ENCODE data around the gene PEX5. TPM values are rescaled to one million over a fixed set of nuclear protein-coding genes. Genes with fewer than 3 reads are reported as not detected.
"Not testable (repeated sequence)": the region's sequence is repeated elsewhere in the genome, so short reads cannot be mapped to it uniquely, and the experiment has no call there.

PEX5 gene
- total RNA-seq, 4 donors from 2014 or later: 51.8 to 67.4 (median 58.0) TPM

DNA sequence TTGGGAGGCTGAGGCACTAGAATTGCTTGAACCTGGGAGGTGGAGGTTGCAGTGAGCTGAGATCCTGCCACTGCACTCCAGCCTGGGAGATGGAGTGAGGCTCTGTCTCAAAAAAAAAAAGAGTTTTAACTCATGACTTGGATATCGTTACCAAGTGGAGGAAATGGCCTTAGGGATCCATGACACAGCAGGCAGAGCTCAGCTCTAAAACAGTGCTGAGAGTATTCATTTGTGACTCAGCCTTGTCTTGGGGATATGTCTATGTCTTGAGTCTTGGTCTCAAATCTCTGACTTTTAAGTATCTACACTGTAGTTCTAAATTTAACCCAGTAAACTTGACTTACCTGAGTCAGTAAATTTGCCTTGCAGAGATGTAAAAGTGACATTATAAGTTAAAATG, 8.8 kb upstream of the PEX5 start:
- Histone ChIP-seq H3K4me3 (no peak overlapping the region), H3K27ac (no peak overlapping the region), H3K4me1 (no peaks in the 10 kb centered on the region), H3K9me3 (no peaks in the 10 kb centered on the region), H3K27me3 (no peaks in the 10 kb centered on the region), H3K36me3 (no peaks in the 10 kb centered on the region)
- DNase-seq: no peak
- intact Hi-C loops (cut with DNase I; ENCODE audit: low total_unique reads): no loop called here
- TF ChIP-seq POLR2A (IDR thresholded peaks at IDR 0.05): no peak
- TF ChIP-seq, protein P1, sequence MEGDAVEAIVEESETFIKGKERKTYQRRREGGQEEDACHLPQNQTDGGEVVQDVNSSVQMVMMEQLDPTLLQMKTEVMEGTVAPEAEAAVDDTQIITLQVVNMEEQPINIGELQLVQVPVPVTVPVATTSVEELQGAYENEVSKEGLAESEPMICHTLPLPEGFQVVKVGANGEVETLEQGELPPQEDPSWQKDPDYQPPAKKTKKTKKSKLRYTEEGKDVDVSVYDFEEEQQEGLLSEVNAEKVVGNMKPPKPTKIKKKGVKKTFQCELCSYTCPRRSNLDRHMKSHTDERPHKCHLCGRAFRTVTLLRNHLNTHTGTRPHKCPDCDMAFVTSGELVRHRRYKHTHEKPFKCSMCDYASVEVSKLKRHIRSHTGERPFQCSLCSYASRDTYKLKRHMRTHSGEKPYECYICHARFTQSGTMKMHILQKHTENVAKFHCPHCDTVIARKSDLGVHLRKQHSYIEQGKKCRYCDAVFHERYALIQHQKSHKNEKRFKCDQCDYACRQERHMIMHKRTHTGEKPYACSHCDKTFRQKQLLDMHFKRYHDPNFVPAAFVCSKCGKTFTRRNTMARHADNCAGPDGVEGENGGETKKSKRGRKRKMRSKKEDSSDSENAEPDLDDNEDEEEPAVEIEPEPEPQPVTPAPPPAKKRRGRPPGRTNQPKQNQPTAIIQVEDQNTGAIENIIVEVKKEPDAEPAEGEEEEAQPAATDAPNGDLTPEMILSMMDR (IDR thresholded peaks at IDR 0.05): no peak

DNA sequence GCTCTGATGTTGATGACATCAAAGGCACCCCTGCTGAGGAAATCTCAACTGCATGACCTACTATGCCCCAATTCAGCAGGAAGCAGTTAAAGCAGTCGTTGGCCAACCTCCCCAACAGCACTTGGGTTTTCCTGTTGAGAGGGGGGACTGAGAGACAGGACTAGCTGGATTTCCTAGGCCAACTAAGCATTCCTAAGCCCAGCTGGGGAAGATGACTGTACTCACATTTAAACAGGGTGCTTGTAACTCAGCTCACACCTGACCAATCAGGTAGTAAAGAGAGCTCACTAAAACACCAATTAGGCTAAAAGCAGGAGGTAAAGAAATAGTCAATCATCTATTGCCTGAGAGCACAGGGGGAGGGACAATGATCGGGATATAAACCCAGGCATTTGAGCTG, 3.4 kb upstream of the PEX5 start:
- H3K4me1 ChIP-seq; H3K27ac ChIP-seq; H3K27me3 ChIP-seq; H3K4me3 ChIP-seq; intact Hi-C loops (cut with DNase I; ENCODE audit: low total_unique reads); H3K36me3 ChIP-seq; DNase-seq; H3K9me3 ChIP-seq: not testable (repeated sequence)

DNA sequence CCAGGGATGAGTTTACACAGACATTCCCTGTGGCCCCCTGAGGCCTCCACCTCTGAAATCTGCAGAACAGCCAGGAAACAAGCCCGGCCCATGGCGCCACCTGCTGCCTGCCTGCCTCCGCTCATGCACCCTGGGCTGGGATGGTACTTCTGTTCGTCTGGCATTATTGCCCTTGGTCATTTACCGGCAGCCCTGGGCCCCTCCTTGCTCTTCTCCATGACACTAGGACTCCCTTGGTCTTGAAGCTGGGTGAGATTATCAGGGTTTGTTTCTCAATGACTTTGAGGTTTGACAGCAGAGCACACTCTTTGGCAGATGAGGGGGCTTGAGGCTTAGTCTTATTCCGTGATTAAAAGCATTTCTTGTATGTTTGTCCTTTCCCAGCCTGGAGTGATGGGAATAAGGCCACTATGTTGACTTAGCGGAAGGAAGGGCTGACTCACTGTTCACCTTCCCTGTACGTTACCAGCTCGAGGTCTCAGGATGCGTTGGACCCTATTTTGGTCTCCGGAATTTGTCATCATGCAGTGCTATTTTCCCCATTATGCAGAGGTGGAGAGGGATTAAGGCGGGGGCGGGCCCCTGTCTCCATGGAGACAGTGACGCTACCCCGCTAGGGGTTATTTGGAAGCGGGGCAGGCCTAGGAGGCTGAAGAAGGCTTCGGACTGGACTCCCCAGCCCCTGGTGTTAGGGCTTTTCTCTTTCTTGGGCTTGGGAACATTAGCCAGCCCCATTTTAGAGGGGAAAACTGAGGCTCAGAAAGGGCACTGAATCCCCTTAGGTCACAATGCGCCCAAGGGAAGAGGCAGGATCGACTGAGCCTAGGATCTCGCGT, 706 bp upstream of the PEX5 start:
- Histone ChIP-seq H3K4me3 (peak overlapping the region; percentile 51 to 83), H3K27me3 (no peaks in the 10 kb centered on the region), H3K4me1 (peaks cover 0 to 9% of the 10 kb centered on the region in 2 donors), H3K9me3 (no peaks in the 10 kb centered on the region), H3K36me3 (no peaks in the 10 kb centered on the region), H3K27ac (peak overlapping the region; percentile 90 to 99)
- intact Hi-C loops (cut with DNase I; ENCODE audit: low total_unique reads): no loop called here
- TF ChIP-seq, protein P1 (IDR thresholded peaks at IDR 0.05): peak; percentile 33 to 57 (median 51)
- no peak for TF ChIP-seq POLR2A (IDR thresholded peaks at IDR 0.05)
- peak; percentile 59 to 71 for DNase-seq

DNA sequence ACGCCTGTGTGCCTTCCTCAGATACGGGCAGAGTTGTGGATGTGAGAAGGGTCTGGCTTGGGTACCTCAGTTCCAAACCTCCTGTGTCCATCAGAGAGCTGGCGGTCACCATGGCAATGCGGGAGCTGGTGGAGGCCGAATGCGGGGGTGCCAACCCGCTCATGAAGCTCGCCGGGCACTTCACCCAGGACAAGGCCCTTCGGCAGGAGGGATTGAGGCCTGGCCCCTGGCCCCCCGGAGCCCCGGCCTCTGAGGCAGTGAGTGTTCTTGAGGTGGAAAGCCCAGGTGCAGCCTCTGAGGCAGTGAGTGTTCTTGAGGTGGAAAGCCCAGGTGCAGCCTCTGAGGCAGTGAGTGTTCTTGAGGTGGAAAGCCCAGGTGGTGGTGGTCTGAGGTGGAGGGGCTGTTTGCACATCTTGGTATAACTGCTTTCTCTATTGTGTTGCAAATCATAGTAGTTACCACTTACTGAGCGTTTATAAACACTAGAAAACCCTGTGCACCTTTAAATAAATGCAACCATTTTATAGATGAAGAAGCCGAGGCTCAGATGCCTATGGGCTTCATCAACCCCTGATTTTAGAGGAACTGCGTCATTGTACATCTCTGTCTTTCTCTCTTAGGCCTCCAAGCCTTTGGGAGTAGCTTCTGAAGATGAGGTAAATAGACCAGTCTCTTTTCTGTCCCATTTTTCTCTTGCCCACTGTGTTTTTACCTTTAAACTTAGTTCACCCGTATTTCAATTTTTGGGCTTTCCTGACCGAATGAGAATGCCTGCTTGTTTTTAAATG, 976 bp downstream of the PEX5 start:
- H3K27me3 ChIP-seq: no peaks in the 10 kb centered on the region
- TF ChIP-seq, protein P1 (IDR thresholded peaks at IDR 0.05): no peak
- no peak for TF ChIP-seq POLR2A (IDR thresholded peaks at IDR 0.05)
- peak; percentile 39 to 44 for DNase-seq

DNA sequence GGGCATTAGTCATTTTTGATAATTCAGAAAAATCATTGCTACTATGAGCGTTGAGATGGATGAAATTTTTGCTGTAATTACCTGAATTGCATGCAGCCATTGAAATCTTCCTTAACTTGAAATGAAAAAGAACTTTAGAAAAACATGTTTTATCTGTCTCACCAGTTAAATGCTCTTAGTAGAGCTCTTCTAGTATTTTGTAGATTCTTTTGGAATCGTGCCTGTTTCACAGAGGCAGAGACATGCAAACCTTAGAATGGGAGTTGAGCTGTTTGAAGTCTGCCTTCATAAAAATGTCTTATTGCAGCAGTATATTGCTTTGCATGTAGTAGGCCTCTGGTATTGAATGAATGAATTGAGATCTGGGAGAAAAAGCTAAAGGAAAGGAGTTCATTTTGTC, 4.2 kb downstream of the PEX5 start:
- no peak for DNase-seq
- H3K9me3 ChIP-seq: no peaks in the 10 kb centered on the region
- no peak for TF ChIP-seq POLR2A (IDR thresholded peaks at IDR 0.05)
- TF ChIP-seq, protein P1 (IDR thresholded peaks at IDR 0.05): no peak
- intact Hi-C loops (cut with DNase I; ENCODE audit: low total_unique reads): no loop called here
- H3K4me3 ChIP-seq: no peak overlapping the region
- no peaks in the 10 kb centered on the region for H3K27me3 ChIP-seq
- H3K4me1 ChIP-seq: peaks cover 0 to 3% of the 10 kb centered on the region in 2 donors
- no peaks in the 10 kb centered on the region for H3K36me3 ChIP-seq
- H3K27ac ChIP-seq: no peak overlapping the region

More for the DNA sequence above, 976 bp downstream of the PEX5 start:
- peak overlapping the region; percentile 51 to 83 for H3K4me3 ChIP-seq
- H3K36me3 ChIP-seq: no peaks in the 10 kb centered on the region
- H3K27ac ChIP-seq: peak overlapping the region; percentile 90 to 99
- H3K4me1 ChIP-seq: peaks cover 0 to 9% of the 10 kb centered on the region in 2 donors
- intact Hi-C loops (cut with DNase I; ENCODE audit: low total_unique reads): no loop called here
- H3K9me3 ChIP-seq: no peaks in the 10 kb centered on the region
